GM20000 (cell line): ENCODE results near the gene TTLL9.

Experiments used
- DNase-seq: peaks from one replicate; pipeline ENCODE4 v3.0.0; 2012; ENCODE audit warnings: low spot score
- TF ChIP-seq, protein P1 (sequence below): IDR thresholded peaks from 2 replicates; pipeline ENCODE4 v1.5.1; 2012; ENCODE audit warnings: mild to moderate bottlenecking, control low read depth; ENCODE audit errors: extremely low read depth, missing control alignments

TTLL9 gene

DNA sequence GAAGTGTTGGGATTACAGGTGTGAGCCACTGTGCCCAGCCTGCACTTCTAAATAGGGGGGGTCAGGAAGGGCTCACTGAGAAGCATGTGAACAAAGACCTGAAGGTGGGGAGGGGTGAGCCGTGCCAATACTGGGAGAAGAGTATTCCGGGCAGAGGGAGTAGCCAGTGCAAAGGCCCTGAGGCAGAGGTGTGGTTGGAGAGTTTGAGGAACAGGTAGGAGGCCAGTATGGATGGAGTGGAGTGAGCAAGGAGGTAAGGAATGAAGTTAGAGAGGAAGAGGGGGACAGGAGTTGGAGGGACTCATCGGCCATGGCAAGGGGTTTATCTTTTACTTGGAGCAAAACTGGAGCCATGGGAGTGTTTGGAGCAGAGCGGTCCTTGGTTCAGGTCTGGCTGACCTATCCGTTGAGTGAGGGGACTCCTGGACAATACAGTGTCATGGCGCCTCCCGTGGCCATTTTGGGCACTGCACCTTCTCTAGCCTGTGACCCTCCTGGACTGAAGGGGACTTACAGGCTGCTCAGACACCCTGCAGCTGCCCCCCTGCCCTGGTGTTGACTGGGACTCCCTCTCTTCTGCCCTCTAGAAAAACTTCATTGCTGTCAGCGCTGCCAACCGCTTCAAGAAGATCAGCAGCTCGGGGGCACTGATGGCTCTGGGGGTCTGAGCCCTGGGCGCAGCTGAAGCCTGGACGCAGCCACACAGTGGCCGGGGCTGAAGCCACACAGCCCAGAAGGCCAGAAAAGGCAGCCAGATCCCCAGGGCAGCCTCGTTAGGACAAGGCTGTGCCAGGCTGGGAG, 37.1 kb upstream of the TTLL9 start:
- DNase-seq = peak; percentile 81
- TF ChIP-seq, protein P1, sequence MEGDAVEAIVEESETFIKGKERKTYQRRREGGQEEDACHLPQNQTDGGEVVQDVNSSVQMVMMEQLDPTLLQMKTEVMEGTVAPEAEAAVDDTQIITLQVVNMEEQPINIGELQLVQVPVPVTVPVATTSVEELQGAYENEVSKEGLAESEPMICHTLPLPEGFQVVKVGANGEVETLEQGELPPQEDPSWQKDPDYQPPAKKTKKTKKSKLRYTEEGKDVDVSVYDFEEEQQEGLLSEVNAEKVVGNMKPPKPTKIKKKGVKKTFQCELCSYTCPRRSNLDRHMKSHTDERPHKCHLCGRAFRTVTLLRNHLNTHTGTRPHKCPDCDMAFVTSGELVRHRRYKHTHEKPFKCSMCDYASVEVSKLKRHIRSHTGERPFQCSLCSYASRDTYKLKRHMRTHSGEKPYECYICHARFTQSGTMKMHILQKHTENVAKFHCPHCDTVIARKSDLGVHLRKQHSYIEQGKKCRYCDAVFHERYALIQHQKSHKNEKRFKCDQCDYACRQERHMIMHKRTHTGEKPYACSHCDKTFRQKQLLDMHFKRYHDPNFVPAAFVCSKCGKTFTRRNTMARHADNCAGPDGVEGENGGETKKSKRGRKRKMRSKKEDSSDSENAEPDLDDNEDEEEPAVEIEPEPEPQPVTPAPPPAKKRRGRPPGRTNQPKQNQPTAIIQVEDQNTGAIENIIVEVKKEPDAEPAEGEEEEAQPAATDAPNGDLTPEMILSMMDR = peak; percentile 79

DNA sequence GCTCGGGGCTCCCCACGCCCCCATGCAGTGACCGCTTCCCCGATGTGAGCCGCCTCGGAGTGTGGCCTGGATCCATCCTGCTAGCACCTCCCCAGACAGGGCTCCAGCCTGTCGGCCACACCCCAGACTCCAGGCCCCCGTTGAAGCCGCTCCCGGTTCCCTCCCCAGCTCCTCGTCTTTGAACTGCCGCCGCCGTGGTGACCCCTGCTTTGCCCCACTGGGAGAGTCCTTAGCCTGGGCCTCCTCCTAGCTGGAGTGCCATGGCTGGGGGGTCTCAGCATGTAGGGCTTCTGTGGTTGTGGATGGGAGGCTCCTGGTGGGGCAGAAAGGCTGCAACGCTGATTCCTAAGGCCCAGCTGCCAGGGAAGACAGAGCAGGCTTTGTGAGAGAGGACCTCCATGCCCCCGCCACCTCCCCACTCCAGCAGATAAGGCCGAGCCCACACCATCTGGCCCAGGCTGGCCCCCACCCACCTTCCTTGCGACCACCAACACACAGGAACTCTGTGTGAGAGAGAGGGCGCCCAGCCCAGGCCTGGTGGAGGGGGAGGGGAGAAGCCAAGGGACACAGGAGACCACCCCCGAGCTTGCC, 36.4 kb upstream of the TTLL9 start:
- TF ChIP-seq, protein P1 = no peak

DNA sequence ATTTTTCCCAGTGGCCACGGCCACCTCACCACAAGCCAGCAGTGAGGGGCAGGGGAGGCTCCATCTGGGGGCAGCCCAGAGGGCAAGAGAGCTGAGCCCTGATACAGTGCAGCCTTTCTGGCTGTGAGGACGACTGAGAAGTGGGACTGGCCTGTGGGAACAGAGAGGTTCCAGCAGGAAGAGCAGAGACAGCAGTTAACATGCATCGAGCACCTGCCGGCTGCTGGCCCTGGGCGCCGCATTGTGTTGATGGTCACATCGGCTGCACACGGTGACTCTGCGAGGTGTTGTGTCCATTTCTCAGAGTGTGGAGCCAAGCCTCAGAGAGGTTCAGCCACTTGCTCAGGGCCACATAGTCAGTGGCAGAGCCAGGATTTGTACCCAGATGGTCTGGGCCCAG, 34.9 kb upstream of the TTLL9 start:
- TF ChIP-seq, protein P1 = no peak
- no peak for DNase-seq

More for the DNA sequence above, 36.4 kb upstream of the TTLL9 start:
- DNase-seq = no peak

DNA sequence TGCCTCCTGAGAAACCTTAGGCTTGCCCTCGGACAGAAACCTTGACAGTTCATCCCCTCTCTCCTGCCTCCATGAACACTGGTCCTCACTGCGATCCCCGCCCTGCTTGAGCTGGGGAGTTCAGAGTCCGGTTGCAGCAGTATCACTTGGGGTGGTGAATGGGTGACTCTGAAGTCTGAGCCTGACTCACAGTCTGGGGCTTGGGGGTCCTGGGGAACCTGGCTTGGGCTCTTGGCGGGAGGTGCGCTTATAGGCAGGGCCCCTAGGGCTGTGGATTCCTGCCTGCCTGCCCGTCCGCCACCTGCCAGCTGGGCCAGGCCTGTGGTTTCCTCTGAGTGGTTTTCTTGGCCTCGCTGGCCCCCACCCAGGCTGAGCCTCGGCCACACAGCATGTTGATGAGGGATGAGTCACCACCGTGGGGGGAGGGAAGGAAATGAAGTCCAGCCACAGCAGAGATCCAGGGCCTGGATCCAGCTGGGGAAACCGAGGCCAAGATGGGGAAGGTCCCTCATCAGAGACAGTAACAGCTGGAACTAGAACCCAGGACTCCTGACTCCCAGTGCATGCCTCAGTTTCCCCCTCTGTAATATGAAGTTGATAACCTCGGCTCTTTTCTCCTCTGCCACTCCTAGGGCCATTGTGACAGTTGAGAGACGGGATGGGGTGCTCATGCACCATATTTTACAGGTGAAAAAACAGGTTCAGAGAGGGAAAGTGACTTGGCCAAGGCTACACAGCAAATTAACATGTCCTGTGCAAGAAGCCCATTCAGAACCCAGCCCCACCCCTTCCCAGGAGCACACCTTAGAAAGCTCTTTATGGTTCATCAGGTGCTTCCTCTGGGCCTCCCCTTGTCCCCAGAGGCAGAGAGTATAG, 34.2 kb upstream of the TTLL9 start:
- TF ChIP-seq, protein P1 = no peak
- DNase-seq = peak; percentile 67

DNA sequence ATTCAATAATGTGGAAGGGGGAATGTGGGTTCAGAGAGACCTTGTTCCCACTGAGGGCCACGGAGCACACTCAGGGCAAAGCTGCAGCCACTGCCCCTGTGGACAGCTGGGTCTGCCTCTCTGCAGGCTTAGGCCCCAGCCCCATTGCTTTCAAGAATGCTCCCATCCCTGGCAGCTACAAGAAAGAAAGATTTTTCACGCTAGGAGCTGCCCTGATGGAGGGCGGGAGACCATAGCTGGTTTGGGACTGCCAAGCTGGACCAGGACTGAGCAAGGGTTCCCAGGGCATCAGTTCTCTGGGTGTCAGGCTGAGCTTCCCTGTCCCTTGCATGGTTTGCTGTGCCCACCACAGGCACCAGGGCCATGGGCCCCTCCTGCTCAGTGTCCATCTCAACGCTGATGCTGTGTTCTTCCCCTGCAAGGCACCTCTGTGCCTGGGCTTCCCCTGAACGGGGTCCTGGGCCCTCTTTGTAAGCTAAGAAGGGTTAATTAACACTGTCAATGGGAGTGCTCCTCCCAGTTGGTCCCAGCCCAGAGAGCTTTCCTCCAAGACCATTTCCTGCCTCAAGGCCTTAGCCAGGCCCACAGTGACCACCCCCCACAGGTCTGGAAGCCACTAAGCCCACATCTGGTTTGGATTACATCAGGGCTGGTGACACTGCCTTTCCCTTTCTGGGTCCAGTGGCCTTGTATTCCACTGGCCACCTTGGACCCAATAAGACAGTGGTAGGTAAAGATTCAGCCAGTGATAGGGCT, 33.4 kb upstream of the TTLL9 start:
- TF ChIP-seq, protein P1 = no peak
- no peak for DNase-seq

DNA sequence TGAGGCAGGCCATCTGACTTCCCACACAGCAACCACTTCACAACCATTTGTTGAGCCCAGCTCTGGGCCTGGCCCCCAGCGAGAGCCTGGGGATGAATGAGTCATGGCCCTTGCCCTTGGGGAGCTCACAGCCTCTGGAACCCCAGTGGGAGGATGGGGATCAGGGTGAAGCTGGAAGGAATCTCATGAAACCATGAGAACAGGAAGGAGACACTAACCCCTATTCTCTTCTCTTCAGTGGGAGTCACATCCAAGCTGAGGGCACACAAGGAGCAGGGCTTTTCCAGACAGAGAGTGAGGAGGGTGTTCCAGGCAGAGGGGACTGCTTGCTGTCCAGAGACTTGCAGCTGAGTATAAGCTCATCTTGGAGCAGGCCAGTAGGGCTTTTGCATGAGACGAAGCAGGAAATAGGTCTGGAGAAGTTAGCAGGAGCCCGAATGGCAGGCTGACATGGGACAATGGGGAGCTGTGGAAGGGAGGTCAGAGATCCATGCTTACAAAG, 32.5 kb upstream of the TTLL9 start:
- no peak for DNase-seq
- TF ChIP-seq, protein P1 = no peak
